Fibroblast of the aortic adventitia (primary cell): Measurements from ENCODE around the gene DNM1. TPM values are rescaled to one million over a fixed set of nuclear protein-coding genes. Genes with fewer than 3 reads are reported as not detected.
A peak's percentile ranks its signal among the peaks of the same experiment; 100 is the strongest.

Source experiments
- small RNA-seq: library from RNA; depleted of rRNA; stranded (forward); fragments of <200 nt; gene quantifications from one replicate; pipeline ENCODE3, GENCODE V24; 2012
- total RNA-seq: library from RNA; depleted of rRNA; stranded (reverse); fragments of >200 nt; gene quantifications from 2 replicates; pipeline ENCODE4 v1.2.3, GENCODE V29; 2012; ENCODE audit warnings: low replicate concordance

Gene DNM1
- total RNA-seq, 1 donor: 57.4 TPM

Small RNA genes within 50 kb of the gene (small RNA-seq; reads per million reads assigned to genes)
- gene MIR199B: 147 reads per million, percentile 98 among the genes with 10 or more reads in this experiment
- gene MIR3154: not detected

Other genes starting within 250 kb of the DNM1 start
- 32.4 and 50.3 TPM in 2 replicates for gene EEIG1, start 222.4 kb upstream of the DNM1 start, total RNA-seq
- gene NAIF1, start 136.1 kb upstream of the DNM1 start, total RNA-seq: 6.0 and 7.5 TPM in 2 replicates
- 15.2 and 20.2 TPM in 2 replicates for gene SLC25A25, start 135.1 kb upstream of the DNM1 start, total RNA-seq
- gene PTGES2, start 75.7 kb upstream of the DNM1 start, total RNA-seq: 33.9 and 40.8 TPM in 2 replicates
- not detected in 2 replicates for gene LCN2, start 53.9 kb upstream of the DNM1 start, total RNA-seq
- 37.4 and 63.4 TPM in 2 replicates for gene BBLN, start 43.1 kb upstream of the DNM1 start, total RNA-seq
- gene CIZ1, start 11.8 kb upstream of the DNM1 start, total RNA-seq: 47.8 and 49.6 TPM in 2 replicates
- gene GOLGA2, start 72.6 kb downstream of the DNM1 start, total RNA-seq: 63.5 and 108 TPM in 2 replicates
- 21.5 and 35.2 TPM in 2 replicates for gene SWI5, start 72.9 kb downstream of the DNM1 start, total RNA-seq
- 13.6 and 26.2 TPM in 2 replicates for gene TRUB2, start 119.1 kb downstream of the DNM1 start, total RNA-seq
- gene COQ4, start 119.5 kb downstream of the DNM1 start, total RNA-seq: 13.5 and 34.9 TPM in 2 replicates
- gene SLC27A4, start 137.1 kb downstream of the DNM1 start, total RNA-seq: 23.5 and 27.9 TPM in 2 replicates
- gene URM1, start 168.0 kb downstream of the DNM1 start, total RNA-seq: 33.8 and 46.4 TPM in 2 replicates
- 74.9 and 109 TPM in 2 replicates for gene CERCAM, start 217.5 kb downstream of the DNM1 start, total RNA-seq